Subcutaneous adipose tissue (tissue), 4 donors: Measurements from ENCODE around the gene OR10A5. TPM values are rescaled to one million over a fixed set of nuclear protein-coding genes. Genes with fewer than 3 reads are reported as not detected.

Source experiments
- CTCF ChIP-seq: fragments of 450-650 bp; IDR thresholded peaks from one replicate; pipeline ENCODE4 v1.5.1; 2016; ENCODE audit warnings: low read depth, mild to moderate bottlenecking, control low read depth, antibody characterized with exemption, moderate library complexity
- total RNA-seq, 4 donors: library from RNA; depleted of rRNA; stranded (reverse); fragments of >200 nt; gene quantifications; one replicate each; pipeline ENCODE4 v1.1.0, GENCODE V29; 2016

Gene OR10A5
- not detected for total RNA-seq

GRCh38 chr11:6845383-6845782 is at the start of gene OR10A5:
Gene OR10A5, plus strand, starts transcription at chr11:6845683. Its CDS starts 0 bp downstream, at chr11:6845683.
- TF ChIP-seq CTCF, result no peak

DNA sequence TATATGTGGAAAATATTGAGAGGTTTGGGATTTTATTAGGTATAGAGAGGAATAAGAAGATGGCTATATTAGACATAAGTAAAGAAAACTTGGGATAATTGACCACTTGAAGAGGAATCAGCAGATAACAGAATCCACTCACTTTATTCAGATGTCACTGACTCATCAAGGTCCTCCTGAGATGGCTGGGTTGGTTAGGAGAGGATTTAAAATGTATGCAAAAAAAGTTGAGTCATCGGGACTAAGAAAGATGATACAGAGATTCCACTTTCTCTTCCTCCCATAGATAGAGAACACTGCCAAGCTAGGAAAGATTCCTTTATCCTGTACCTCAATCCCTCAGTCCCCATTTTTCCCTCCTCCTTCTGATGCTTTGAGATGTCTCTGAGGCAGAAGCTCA is 46.1 kb upstream of the OR10A5 start, which contains the start of gene OR6A2:
OR6A2 (minus strand) TSS at position 288 of the 400 bp plus-strand sequence. CDS start 3,981 bp downstream, outside the sequence.
- TF ChIP-seq CTCF, result no peak

- TF ChIP-seq CTCF, result no peak
These were observed 33.0 kb upstream of the OR10A5 start for GRCh38 chr11:6812390-6813005.

- TF ChIP-seq CTCF, result no peak
These were observed 31.8 kb upstream of the OR10A5 start for GRCh38 chr11:6813656-6814055.

- no peak for TF ChIP-seq CTCF
These were observed 27.8 kb upstream of the OR10A5 start for GRCh38 chr11:6817694-6818093.

DNA sequence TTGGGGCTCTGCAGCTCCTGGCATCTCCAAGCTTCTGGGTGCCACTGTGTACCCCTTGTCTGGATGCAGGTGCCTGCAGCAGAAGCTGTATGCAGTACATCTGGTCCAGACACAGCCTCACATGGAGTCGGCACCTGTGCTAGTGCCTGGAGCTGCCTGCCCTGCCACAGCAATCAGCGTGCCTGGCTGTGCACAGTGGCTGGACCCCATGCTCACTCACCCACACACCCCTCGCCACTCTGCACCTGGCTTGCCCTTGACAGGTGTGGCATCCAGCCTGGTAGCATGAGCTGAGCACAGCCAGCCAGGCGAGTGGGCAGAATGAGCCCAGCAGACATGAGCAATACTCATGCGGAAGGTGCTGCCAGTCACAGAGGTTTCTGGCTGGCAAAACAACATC is 26.5 kb upstream of the OR10A5 start:
- no peak for TF ChIP-seq CTCF

DNA sequence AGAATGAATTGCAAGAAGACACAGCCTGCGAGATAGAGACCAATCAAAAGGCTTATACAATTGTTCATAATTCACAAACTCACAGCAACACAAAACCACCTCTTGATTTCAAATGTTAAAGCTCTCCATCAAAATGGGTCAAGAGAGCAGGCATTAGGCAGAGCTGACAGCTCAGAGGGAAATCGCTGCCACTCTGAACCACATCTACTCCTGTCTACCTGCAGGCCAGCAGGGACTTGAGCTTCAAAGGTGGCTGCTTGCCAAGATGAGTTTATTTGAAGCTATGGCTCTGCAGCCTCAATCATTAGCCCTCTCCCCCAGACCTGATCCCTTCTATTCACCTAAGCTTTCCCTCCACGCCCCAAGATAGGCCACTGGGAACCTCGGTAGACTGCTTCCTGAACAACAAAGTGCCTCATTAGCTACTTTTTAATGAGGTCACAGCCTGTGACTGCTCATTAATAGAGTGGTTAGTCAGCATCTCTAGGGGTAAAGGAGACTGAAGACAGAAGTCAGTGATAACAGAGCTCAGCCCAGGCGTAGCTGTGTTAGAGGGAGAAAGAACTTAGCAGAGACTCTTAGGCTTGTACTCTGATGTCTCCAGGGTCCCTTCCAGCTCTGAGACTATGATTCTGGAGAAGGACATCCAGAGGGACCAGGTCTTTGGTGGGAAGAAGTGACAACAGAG is 21.2 kb upstream of the OR10A5 start:
- no peak for TF ChIP-seq CTCF
